Body of pancreas (tissue), 4 donors: Measurements from ENCODE around the gene ACOT7.

Experiments
- POLR2A ChIP-seq, 3 donors: fragments of 450-650 bp; IDR thresholded peaks; one replicate each; pipeline ENCODE4 v1.6.1; 2016; ENCODE audit warnings: antibody characterized with exemption in 3 of 3, mild to moderate bottlenecking in 2 of 3
- TF ChIP-seq, protein P1 (sequence below), 7 experiments: fragments of 450-650 bp in 4 of 7; fragments of 200-600 bp in 3 of 7; sonication (generic) in 3 of 7; IDR thresholded peaks; one replicate each; pipeline ENCODE4 v1.5.1; 2016 to 2019; ENCODE audit warnings: antibody characterized with exemption in 7 of 7

DNA sequence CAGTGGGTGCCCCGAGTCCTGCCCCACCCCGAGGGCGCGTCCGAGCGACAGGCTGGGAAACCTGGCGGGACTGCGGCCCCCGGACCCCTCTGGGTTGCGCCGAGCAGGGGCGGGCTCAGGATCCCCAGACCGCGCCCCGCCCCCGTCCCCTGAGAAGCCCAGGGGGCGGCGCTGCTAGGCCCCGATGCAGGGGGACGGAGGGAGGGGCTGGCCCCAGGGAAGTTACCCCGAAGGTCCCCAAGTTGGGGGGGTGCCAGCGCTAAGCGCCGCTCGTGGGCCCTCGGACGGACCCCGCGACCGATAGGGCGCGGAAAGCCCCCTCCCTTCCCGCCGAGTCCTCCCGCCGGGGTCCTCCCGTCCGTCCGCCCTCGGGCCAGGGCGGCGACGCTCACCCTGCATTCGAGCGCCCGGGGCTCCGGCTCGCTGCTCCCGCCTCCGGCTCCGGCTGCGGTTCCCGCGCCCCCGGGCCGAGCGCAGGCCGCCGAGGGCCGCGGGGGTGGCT is 133.1 kb downstream of the ACOT7 start:
- TF ChIP-seq, protein P1, sequence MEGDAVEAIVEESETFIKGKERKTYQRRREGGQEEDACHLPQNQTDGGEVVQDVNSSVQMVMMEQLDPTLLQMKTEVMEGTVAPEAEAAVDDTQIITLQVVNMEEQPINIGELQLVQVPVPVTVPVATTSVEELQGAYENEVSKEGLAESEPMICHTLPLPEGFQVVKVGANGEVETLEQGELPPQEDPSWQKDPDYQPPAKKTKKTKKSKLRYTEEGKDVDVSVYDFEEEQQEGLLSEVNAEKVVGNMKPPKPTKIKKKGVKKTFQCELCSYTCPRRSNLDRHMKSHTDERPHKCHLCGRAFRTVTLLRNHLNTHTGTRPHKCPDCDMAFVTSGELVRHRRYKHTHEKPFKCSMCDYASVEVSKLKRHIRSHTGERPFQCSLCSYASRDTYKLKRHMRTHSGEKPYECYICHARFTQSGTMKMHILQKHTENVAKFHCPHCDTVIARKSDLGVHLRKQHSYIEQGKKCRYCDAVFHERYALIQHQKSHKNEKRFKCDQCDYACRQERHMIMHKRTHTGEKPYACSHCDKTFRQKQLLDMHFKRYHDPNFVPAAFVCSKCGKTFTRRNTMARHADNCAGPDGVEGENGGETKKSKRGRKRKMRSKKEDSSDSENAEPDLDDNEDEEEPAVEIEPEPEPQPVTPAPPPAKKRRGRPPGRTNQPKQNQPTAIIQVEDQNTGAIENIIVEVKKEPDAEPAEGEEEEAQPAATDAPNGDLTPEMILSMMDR (IDR thresholded peaks at IDR 0.05): no peak
- TF ChIP-seq POLR2A (IDR thresholded peaks at IDR 0.05): no peak
